ENCODE data around the gene NT5C2.
A peak's percentile ranks its signal among the peaks of the same experiment; 100 is the strongest.

NT5C2 gene

DNA sequence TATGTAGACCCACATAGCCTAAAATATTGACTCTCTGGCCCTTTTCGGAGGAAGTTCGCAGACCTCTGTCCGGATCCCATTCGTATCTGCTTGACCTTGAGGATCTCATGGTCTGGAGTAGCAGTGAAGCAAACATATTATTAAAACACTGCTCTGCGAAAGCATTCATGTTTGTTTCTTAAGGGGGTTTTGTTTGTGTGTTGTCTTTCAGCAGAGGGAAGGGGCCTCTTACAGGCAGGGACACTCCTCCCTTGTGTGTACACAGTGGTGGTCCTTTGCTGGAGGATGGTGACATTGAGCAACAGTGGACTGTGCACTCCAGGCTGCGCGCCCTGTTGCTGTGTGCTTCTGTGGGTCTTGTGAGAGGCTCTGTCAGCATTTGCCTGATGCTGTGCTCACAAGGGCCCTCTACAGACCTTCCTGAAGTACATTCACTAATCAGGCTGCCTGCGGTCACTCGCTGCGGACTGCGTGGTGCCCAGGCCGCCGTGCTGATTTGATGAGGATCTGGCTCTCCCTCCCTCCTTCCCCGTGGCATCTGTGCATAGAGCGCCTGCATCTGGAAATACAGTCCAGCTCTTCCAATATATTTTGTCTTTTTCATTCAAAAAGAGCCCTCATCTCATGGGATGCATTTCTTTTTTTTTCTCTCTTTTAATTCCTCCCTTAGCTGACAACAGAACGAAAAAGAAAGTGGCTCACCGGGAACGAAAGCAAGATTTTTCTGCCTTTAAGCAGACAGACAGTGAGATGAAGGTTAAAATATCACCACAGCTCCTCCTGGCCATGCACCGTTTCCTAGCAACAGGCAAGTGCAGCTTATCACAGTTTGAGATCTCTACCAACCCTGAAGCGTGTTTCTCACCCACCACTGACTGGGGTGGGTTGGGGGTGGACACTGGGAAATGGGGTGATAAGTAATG lies 139.2 kb downstream of the NT5C2 start:
- peak; percentile 19 for DNase-seq (ENCODE audit: low read depth)
- in situ Hi-C loops (cut with HindIII; ENCODE audit: low sequenced_read_pairs), result loop anchor here (25.0 kb wide), 1 partner anchor 142 kb away; the partner anchor contains the start of gene CNNM2
- peak overlapping the region; percentile 22 for H3K4me3 ChIP-seq (ENCODE audit: low read depth, low read length)
- TF ChIP-seq, protein P1, sequence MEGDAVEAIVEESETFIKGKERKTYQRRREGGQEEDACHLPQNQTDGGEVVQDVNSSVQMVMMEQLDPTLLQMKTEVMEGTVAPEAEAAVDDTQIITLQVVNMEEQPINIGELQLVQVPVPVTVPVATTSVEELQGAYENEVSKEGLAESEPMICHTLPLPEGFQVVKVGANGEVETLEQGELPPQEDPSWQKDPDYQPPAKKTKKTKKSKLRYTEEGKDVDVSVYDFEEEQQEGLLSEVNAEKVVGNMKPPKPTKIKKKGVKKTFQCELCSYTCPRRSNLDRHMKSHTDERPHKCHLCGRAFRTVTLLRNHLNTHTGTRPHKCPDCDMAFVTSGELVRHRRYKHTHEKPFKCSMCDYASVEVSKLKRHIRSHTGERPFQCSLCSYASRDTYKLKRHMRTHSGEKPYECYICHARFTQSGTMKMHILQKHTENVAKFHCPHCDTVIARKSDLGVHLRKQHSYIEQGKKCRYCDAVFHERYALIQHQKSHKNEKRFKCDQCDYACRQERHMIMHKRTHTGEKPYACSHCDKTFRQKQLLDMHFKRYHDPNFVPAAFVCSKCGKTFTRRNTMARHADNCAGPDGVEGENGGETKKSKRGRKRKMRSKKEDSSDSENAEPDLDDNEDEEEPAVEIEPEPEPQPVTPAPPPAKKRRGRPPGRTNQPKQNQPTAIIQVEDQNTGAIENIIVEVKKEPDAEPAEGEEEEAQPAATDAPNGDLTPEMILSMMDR (IDR thresholded peaks at IDR 0.05; ENCODE audit: low read depth, low read length, missing control alignments), result peak; percentile 64

DNA sequence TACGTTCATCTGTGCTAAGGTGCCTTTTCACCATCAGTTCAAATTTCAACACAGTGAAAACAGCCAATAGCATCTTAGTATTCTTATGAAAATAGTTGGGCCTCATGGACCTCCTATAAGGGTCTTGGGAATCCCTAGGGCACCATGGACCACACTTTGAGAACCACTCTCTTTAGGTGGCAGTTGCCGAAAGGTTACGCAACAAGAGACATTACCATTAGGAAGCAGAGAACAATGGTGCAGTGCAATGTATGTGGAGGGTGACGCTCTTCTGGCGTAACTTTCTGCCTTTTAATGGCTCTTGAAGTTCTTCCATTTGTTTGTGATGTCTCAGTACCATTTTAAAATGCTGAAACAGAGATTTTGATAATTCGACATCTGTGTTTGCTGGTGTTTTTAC lies 143.8 kb downstream of the NT5C2 start:
- TF ChIP-seq, protein P1 (IDR thresholded peaks at IDR 0.05; ENCODE audit: low read depth, low read length, missing control alignments), result no peak
- no peak for DNase-seq (ENCODE audit: low read depth)
- in situ Hi-C loops (cut with HindIII; ENCODE audit: low sequenced_read_pairs), result no loop called here
- H3K4me3 ChIP-seq (ENCODE audit: low read depth, low read length), result no peak overlapping the region

DNA sequence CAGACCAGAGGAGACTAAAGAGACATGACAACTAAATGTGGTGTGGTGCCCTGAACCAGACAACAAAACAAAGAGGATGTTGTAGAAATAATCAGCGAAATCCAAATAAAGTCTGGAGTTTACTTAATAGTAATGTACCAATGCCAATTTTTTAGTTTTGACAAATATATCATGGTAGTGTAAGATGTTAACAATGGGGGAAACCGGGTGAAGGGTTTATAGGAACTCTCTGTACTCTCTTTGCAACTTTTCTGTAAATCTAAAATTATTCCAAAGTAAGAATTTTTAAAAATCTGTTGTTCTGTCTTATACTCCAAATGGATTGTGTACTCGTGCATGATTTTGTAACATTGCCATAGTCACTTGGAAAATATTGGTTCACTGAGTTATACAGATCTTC lies 145.7 kb downstream of the NT5C2 start:
- in situ Hi-C loops (cut with HindIII; ENCODE audit: low sequenced_read_pairs), result no loop called here
- DNase-seq (ENCODE audit: low read depth), result no peak
- H3K4me3 ChIP-seq (ENCODE audit: low read depth, low read length), result no peak overlapping the region
- TF ChIP-seq, protein P1 (IDR thresholded peaks at IDR 0.05; ENCODE audit: low read depth, low read length, missing control alignments), result no peak

DNA sequence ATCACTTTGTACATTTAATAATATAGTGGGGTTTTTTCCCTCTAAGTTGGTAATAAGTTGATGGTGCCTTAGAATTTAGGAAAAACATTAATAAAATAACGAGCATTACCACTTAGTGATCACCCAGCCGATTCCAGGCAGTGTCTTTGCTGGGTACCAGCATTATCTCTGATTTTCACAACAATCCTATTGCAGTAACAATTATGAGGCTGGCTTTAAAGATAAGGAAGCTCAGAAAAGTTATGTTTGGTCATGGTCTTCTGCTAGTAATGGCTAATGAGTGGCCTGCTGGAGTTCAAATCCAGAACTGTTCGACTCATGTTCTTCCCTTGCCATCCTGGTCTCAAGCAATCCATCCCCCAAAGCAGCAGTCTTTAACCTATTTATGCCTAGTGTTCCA lies 147.1 kb downstream of the NT5C2 start:
- H3K4me3 ChIP-seq (ENCODE audit: low read depth, low read length), result no peak overlapping the region
- TF ChIP-seq, protein P1 (IDR thresholded peaks at IDR 0.05; ENCODE audit: low read depth, low read length, missing control alignments), result no peak
- DNase-seq (ENCODE audit: low read depth), result no peak
- in situ Hi-C loops (cut with HindIII; ENCODE audit: low sequenced_read_pairs), result no loop called here

DNA sequence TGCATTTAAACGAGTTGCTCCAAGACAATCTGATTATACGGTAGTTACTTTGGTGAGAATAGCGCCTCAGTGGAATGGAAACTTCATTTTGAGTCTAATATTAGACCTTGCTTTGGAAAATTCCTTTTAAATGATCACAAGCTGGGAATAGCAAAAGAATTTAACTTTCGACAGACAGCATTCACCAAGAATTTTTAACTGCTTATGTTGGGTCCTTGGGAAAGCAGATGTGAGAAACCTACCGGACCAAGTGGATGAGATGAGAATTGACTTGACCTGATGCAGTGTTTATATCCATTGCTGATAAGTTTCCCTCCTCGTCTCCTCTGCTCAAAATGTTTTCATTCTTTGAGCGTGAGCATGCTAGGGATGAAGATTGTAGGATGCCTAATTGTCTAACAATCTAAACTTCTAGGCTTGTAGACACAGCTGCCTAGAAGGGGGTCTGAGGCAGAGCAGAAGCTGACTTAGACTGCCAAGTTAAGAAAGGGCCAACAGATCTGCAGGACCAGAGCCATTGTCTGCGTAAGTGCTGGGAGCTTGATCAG lies 148.1 kb downstream of the NT5C2 start:
- in situ Hi-C loops (cut with HindIII; ENCODE audit: low sequenced_read_pairs), result no loop called here
- TF ChIP-seq, protein P1 (IDR thresholded peaks at IDR 0.05; ENCODE audit: low read depth, low read length, missing control alignments), result no peak
- no peak overlapping the region for H3K4me3 ChIP-seq (ENCODE audit: low read depth, low read length)
- DNase-seq (ENCODE audit: low read depth), result peak; percentile 26

DNA sequence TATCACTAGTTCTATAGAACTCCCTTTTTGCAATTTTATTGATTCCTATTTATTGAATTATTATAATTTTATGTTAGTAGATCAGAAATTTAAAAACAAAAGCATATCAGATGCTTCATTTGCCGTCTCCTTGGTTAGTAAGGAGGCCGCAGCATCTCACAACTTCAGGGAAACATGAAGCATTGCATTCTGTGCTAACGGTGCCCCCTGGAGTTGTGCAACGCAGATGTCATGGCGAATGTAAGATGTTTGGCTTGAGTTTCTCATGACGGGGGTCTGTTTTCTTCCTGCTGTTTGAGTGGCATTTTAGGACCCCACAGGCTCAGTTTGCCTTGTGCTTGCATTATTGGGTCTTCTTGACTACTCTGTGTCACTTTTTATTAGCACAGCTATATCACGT lies 150.2 kb downstream of the NT5C2 start:
- in situ Hi-C loops (cut with HindIII; ENCODE audit: low sequenced_read_pairs), result no loop called here
- no peak for DNase-seq (ENCODE audit: low read depth)
- H3K4me3 ChIP-seq (ENCODE audit: low read depth, low read length), result no peak overlapping the region
- TF ChIP-seq, protein P1 (IDR thresholded peaks at IDR 0.05; ENCODE audit: low read depth, low read length, missing control alignments), result no peak
